Heart right ventricle (tissue), 16 donors: ENCODE measurements around the gene TMEFF2. TPM values are rescaled to one million over a fixed set of nuclear protein-coding genes. Genes with fewer than 3 reads are reported as not detected.

Source experiments
- ATAC-seq, 8 donors: fragments of 200-7000 bp; cut with Tn5 transposase; one replicate each; pipeline ENCODE4 v1.9.1; 2020; ENCODE audit warnings: mild to moderate bottlenecking in 8 of 8, moderate library complexity in 8 of 8, moderate number of reproducible peaks in 1 of 8
- DNase-seq, 2 donors: peaks; one replicate each; pipeline ENCODE4 v3.0.0-alpha.2; 2020
- H3K27ac ChIP-seq, 10 donors: fragments of 200-600 bp; sonication (generic) in 2 of 10; one replicate each; pipeline versions ENCODE4 v1.5.0 to v1.8.0; 2020 to 2022; ENCODE audit warnings: mild to moderate bottlenecking in 3 of 10
- H3K27me3 ChIP-seq, 7 donors: fragments of 200-600 bp; one replicate each; pipeline ENCODE4 v1.8.0; 2021 to 2022; ENCODE audit warnings: mild to moderate bottlenecking in 2 of 7
- H3K36me3 ChIP-seq, 9 donors: fragments of 200-600 bp; sonication (generic) in 1 of 9; one replicate each; pipeline versions ENCODE4 v1.5.0 to v1.8.0; 2020 to 2022; ENCODE audit warnings: mild to moderate bottlenecking in 2 of 9
- H3K4me1 ChIP-seq, 9 donors: fragments of 200-600 bp; sonication (generic) in 1 of 9; one replicate each; pipeline versions ENCODE4 v1.5.0 to v1.8.0; 2020 to 2022; ENCODE audit warnings: mild to moderate bottlenecking in 4 of 9
- H3K4me3 ChIP-seq, 10 donors: fragments of 200-600 bp; sonication (generic) in 2 of 10; one replicate each; pipeline versions ENCODE4 v1.5.0 to v1.8.0; 2020 to 2022; ENCODE audit warnings: mild to moderate bottlenecking in 7 of 10, moderate library complexity in 2 of 10
- H3K9me3 ChIP-seq, 11 donors: fragments of 200-600 bp in 10 of 11; sonication (generic) in 2 of 11; one replicate each; pipeline versions ENCODE4 v1.5.0 to v1.8.0; 2013 to 2022; ENCODE audit warnings: mild to moderate bottlenecking in 2 of 11, control low read depth in 1 of 11, moderate library complexity in 1 of 11
- WGBS, 2 donors: extraction: QIAGEN DNeasy Blood & Tissue Kit; methylation state at CpG; one replicate each; pipeline ENCODE4 v1.1.7; 2013; ENCODE audit warnings: inconsistent platforms in 1 of 2; 5-methylcytosine and 5-hydroxymethylcytosine counted together
- intact Hi-C, 10 donors: fragments of 100-400 bp; cut with DNase I; formaldehyde crosslinking; loops; one replicate each; pipeline versions ENCODE4 v1.11.1 to v1.14.2; 2022
- polyA plus RNA-seq, 2 donors: library from polyadenylated mRNA; stranded (reverse); fragments of 200-250 nt; gene quantifications; one replicate each; pipeline ENCODE4 v1.2.3, GENCODE V29; 2013
- total RNA-seq, 10 donors: library from RNA; stranded (reverse); fragmentation: NEBNext Ultra II Directional in 3 of 10; extraction: Animal tissue kit (Norgen Biotek cat#: 25700) in 3 of 10; gene quantifications; one replicate each; pipeline versions ENCODE4 v1.2.1 to v1.2.4, GENCODE V29; 2021 to 2023
- TF ChIP-seq, protein P1 (sequence below), 9 donors: fragments of 200-600 bp; sonication (generic) in 2 of 9; IDR thresholded peaks; one replicate each; pipeline versions ENCODE4 v1.5.0 to v1.8.0; 2021 to 2022; ENCODE audit warnings: antibody characterized with exemption in 9 of 9, mild to moderate bottlenecking in 5 of 9, moderate library complexity in 1 of 9
- donor health status: Arrhythmogenic right ventricular cardiomyopathy.
- donor health status: ischemic (EF 13 %, LVEDD 7.1; RV severe dilation, severe dysfunction).
- donor health status: healthy with polysubstance abuse.
- donor health status: DM: no; HTN: yes; CAD: no.
- donor health status: DM: no; HTN: no; CAD: no.
- donor health status: ischemic (EF 25% LVEDD 6.9; RV normal size, moderate dysfunction).
- donor health status: ischemic (EF 25% LVEDD 5.7; RV mildly dilated, moderate dysfunction).
- donor health status: healthy.
- donor health status: DM: yes; HTN: yes; CAD: no.
- donor health status: Ischemic cardiomyopathy.
- donor health status: ischemic (EF 35%, LVEDD 5.7; RV mildly dilated, moderate dysfunction).
- donor health status: nonischemic (EF 11% LVEDD 7.7; RV severe dilation, severe dysfunction).
- donor health status: DM: yes; HTN: yes; CAD: no.
- donor health status: PGD.
- donor health status: ischemic (EF 29% LVEDD 5.4; RV normal size, mild dysfunction).
- donor health status: nonischemic (EF 23%, LVEDD 6.1; RV moderate dilation, normal function).

TMEFF2 gene
- total and polyA plus RNA-seq, 12 donors, result 0.09 to 0.41 (median 0.17) TPM; not detected in 8

DNA sequence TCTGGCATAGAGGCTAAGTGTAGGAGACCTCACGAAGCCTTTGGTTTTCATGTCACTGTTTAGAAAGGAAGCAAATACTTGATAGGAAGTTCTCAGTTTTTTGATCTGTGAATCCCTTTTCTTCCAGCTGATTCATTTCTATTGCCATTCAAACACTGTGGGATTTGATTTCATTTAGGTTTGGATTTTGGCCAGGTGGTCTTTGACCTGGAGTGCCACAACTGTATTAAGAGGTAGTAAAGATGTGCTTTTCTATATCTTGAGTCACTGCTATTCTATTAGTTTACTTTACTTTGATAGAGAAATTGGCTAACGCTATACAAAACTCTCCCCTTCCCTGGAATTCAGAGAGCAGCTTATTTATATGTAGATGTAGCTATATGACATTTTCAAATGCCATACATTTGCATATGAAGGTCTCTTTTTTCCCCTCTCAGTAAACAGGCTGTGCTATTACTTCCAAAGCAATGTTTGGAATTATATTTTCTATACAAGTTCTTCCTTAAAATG, 215.5 kb downstream of the TMEFF2 start:
- WGBS, 2 donors, result 43 to 47% methylated on average over 2 of the region's 2 CpGs
- no peaks in the 10 kb centered on the region for H3K9me3 ChIP-seq
- peaks cover 0 to 12% (median 0%) of the 10 kb centered on the region in 9 donors for H3K4me1 ChIP-seq
- DNase-seq (no peak), ATAC-seq (no peak)
- H3K4me3 ChIP-seq, result no peak overlapping the region
- intact Hi-C loops, result no loop called here
- no peaks in the 10 kb centered on the region for H3K36me3 ChIP-seq
- TF ChIP-seq, protein P1, sequence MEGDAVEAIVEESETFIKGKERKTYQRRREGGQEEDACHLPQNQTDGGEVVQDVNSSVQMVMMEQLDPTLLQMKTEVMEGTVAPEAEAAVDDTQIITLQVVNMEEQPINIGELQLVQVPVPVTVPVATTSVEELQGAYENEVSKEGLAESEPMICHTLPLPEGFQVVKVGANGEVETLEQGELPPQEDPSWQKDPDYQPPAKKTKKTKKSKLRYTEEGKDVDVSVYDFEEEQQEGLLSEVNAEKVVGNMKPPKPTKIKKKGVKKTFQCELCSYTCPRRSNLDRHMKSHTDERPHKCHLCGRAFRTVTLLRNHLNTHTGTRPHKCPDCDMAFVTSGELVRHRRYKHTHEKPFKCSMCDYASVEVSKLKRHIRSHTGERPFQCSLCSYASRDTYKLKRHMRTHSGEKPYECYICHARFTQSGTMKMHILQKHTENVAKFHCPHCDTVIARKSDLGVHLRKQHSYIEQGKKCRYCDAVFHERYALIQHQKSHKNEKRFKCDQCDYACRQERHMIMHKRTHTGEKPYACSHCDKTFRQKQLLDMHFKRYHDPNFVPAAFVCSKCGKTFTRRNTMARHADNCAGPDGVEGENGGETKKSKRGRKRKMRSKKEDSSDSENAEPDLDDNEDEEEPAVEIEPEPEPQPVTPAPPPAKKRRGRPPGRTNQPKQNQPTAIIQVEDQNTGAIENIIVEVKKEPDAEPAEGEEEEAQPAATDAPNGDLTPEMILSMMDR (IDR thresholded peaks at IDR 0.05), result no peak
- no peak overlapping the region for H3K27ac ChIP-seq
- H3K27me3 ChIP-seq, result no peaks in the 10 kb centered on the region

DNA sequence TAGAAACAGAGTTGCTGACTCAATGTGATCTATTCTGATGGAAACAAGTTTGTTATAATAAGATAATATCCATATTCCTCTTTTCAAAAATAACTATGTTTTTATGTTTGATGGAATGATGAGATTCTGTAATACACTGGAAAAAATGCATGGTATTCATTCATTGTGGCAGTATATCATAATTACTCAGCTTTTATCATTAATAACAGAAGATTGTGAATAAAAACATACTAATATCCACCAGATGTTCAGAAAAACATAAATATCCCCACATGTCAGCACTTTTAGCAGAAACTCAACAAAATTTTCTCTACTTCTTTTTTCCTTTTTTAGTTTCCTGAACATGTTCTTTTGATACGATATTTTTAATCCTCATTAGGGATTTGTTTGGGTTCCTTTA, 217.0 kb downstream of the TMEFF2 start:
- WGBS, 2 donors, result 70 to 75% methylated on average over 1 of the region's 1 CpG
- no peaks in the 10 kb centered on the region for H3K27me3 ChIP-seq
- intact Hi-C loops, result no loop called here
- H3K9me3 ChIP-seq, result no peaks in the 10 kb centered on the region
- H3K36me3 ChIP-seq, result no peaks in the 10 kb centered on the region
- no peak overlapping the region for H3K4me3 ChIP-seq
- H3K27ac ChIP-seq, result no peak overlapping the region
- TF ChIP-seq, protein P1 (IDR thresholded peaks at IDR 0.05), result no peak
- DNase-seq, result no peak
- no peaks in the 10 kb centered on the region for H3K4me1 ChIP-seq
- no peak for ATAC-seq

DNA sequence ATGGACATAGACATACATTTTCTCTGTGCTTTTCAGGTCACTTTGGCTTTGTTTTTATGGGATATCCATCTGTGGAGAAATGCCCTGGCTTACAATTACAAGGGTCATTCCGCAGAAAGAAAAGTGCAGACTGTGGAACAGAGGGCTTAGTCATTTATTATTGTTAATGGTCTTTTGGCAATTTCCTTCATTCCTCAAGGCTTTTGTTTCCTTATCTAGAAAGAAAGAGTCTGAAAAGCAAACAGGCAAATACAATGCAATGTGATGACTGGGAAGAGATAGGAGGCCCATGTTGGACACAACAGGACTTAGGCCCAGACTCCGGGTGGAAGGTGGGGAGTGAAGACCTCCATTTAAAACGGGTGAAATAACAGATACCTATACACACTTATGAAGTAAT, 218.3 kb downstream of the TMEFF2 start:
- Histone ChIP-seq H3K36me3 (no peaks in the 10 kb centered on the region), H3K4me3 (no peak overlapping the region), H3K27me3 (no peaks in the 10 kb centered on the region), H3K27ac (no peak overlapping the region), H3K9me3 (no peaks in the 10 kb centered on the region), H3K4me1 (no peaks in the 10 kb centered on the region)
- DNase-seq (no peak), ATAC-seq (no peak)
- TF ChIP-seq, protein P1 (IDR thresholded peaks at IDR 0.05), result no peak
- 83 to 85% methylated on average over 3 of the region's 3 CpGs for WGBS, 2 donors
- intact Hi-C loops, result no loop called here

DNA sequence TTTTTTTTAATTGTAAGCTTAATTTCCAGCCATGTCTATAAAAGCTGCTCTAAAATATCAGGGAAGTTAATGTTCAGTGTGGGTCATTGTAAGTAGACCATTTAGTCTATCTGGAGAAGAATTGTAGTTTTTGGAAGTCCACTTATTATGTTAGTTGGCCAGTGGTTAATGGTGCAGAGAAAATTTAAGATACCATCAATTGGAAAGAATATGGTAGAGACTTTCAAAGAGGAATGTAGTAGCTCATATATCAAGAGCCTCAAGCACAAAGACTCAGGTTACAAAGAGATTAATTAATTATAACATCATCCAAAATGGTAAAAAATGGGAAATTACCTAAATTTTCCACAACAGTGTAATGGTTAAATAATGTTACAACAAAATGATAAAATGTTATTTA, 220.1 kb downstream of the TMEFF2 start:
- Histone ChIP-seq H3K4me1 (no peaks in the 10 kb centered on the region), H3K27me3 (no peaks in the 10 kb centered on the region), H3K4me3 (no peak overlapping the region), H3K9me3 (no peaks in the 10 kb centered on the region), H3K36me3 (no peaks in the 10 kb centered on the region), H3K27ac (no peak overlapping the region)
- no peak for ATAC-seq
- DNase-seq, result no peak
- TF ChIP-seq, protein P1 (IDR thresholded peaks at IDR 0.05), result no peak
- intact Hi-C loops, result no loop called here
